ENCODE results near the gene NDEL1.

The NDEL1 gene

GRCh38 chr17:8417806-8418205 is 17.9 kb upstream of the NDEL1 start:
- DNase-seq (ENCODE audit: low read depth in 2 of 2) = no peak

- no peak for DNase-seq (ENCODE audit: low read depth in 2 of 2)
Measured at GRCh38 chr17:8418471-8418870, 17.2 kb upstream of the NDEL1 start.

GRCh38 chr17:8419305-8419704 is 16.4 kb upstream of the NDEL1 start:
- no peak for DNase-seq (ENCODE audit: low read depth in 2 of 2)

- no peak for DNase-seq (ENCODE audit: low read depth in 2 of 2)
Measured at GRCh38 chr17:8420041-8420934, 15.4 kb upstream of the NDEL1 start.

GRCh38 chr17:8421571-8421970 is 14.1 kb upstream of the NDEL1 start:
- no peak for DNase-seq (ENCODE audit: low read depth in 2 of 2)

- DNase-seq (ENCODE audit: low read depth in 2 of 2) = no peak
Measured at GRCh38 chr17:8426094-8426720, 9.5 kb upstream of the NDEL1 start.

GRCh38 chr17:8426802-8427201 is 8.9 kb upstream of the NDEL1 start:
- DNase-seq (ENCODE audit: low read depth in 2 of 2) = no peak

- no peak for DNase-seq (ENCODE audit: low read depth in 2 of 2)
Measured at GRCh38 chr17:8430966-8431365, 4.7 kb upstream of the NDEL1 start.

- DNase-seq (ENCODE audit: low read depth in 2 of 2) = peak; percentile 49 to 50
Measured at GRCh38 chr17:8436169-8436843, 622 bp downstream of the NDEL1 start.

- DNase-seq (ENCODE audit: low read depth in 2 of 2) = no peak
Measured at GRCh38 chr17:8436844-8437171, 1.1 kb downstream of the NDEL1 start.

- no peak for DNase-seq (ENCODE audit: low read depth in 2 of 2)
Measured at GRCh38 chr17:8438441-8438840, 2.8 kb downstream of the NDEL1 start.

GRCh38 chr17:8439681-8440080 is 4.0 kb downstream of the NDEL1 start:
- no peak for DNase-seq (ENCODE audit: low read depth in 2 of 2)

- no peak for DNase-seq (ENCODE audit: low read depth in 2 of 2)
Measured at GRCh38 chr17:8441690-8442089, 6.0 kb downstream of the NDEL1 start.

- DNase-seq (ENCODE audit: low read depth in 2 of 2) = no peak
Measured at GRCh38 chr17:8442310-8442709, 6.6 kb downstream of the NDEL1 start.

- no peak for DNase-seq (ENCODE audit: low read depth in 2 of 2)
Measured at GRCh38 chr17:8443756-8444155, 8.1 kb downstream of the NDEL1 start.

- DNase-seq (ENCODE audit: low read depth in 2 of 2) = no peak
Measured at GRCh38 chr17:8444494-8444893, 8.8 kb downstream of the NDEL1 start.

GRCh38 chr17:8445536-8445935 is 9.9 kb downstream of the NDEL1 start:
- no peak for DNase-seq (ENCODE audit: low read depth in 2 of 2)

GRCh38 chr17:8447799-8448198 is 12.1 kb downstream of the NDEL1 start:
- no peak for DNase-seq (ENCODE audit: low read depth in 2 of 2)

GRCh38 chr17:8448310-8448709 is 12.6 kb downstream of the NDEL1 start:
- no peak for DNase-seq (ENCODE audit: low read depth in 2 of 2)

GRCh38 chr17:8451933-8452614 is 16.4 kb downstream of the NDEL1 start:
- no peak for DNase-seq (ENCODE audit: low read depth in 2 of 2)

- DNase-seq (ENCODE audit: low read depth in 2 of 2) = no peak
Measured at GRCh38 chr17:8453326-8453725, 17.6 kb downstream of the NDEL1 start.

GRCh38 chr17:8455665-8456209 is 20.1 kb downstream of the NDEL1 start:
- no peak for DNase-seq (ENCODE audit: low read depth in 2 of 2)
